ENCODE measurements around the gene COX17.

COX17 gene

DNA sequence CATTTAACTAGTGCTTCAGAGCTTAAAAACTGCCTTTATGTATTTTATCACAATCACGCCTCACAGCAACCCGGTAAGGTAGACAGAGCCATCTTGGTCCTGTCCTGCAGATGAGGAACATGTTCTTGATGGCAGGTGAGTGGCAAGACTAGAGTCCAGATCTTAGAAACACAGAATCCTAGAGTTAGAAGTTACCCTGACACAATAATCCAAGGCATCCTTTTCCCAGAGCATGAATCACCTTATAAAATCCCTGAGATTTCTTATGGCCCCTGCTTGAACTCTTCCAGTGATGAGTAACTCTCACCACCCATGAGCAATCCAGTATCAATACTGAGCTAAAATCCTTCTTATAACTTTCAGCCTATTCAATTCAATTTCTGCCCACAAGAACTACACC, 33.7 kb downstream of the COX17 start:
- H3K79me2 ChIP-seq (ENCODE audit: control insufficient read depth, insufficient read depth, low read length, unreplicated experiment), result no peaks in the 10 kb centered on the region
- peak overlapping the region; percentile 52 for H2AFZ ChIP-seq (ENCODE audit: low read length, unreplicated experiment)
- no peaks in the 10 kb centered on the region for H3K27me3 ChIP-seq (ENCODE audit: insufficient read depth, low read length)
- H3K4me3 ChIP-seq (ENCODE audit: low read depth, low read length), result no peak overlapping the region
- no peaks in the 10 kb centered on the region for H3K36me3 ChIP-seq (ENCODE audit: insufficient read depth, low read length)
- peaks cover 32% of the 10 kb centered on the region for H3K4me1 ChIP-seq (ENCODE audit: control insufficient read depth, insufficient read depth, low read length, unreplicated experiment)
- peak overlapping the region; percentile 58 for H3K27ac ChIP-seq (ENCODE audit: low read depth, low read length)

DNA sequence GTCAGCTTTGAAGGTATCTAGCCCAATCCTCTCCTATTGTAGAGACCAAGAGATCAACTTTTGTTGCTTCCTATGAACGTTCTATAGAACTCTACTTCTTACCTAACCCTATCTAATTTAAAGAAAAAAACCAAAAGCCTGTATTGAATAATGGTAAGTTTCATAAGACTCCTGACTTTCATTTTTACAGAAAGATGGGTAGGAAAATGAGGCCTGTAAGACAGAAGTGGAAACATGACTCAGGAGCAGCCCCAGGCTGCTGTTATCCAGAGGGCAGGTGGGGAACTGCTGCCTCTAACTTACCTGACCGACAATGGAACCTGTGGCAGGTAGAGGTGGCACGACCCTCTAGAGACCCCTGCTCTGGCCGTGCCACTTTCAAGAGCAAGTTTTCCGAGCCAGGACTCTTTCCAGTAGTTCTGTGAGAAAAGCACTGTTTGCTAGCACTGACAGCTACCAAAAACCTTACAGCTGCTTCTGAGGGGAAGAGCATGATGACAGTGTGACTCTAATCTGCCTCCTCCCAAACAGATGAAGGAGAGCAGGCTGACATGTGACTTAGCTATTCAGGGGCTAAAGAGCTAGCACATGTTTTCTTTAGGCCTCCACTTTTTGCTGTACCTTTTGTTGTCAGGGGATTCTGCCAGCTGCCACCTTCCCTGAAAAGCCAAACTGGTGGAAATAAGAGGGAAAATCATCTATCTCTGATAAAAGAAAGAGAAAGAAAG, 34.3 kb downstream of the COX17 start:
- H3K4me1 ChIP-seq (ENCODE audit: control insufficient read depth, insufficient read depth, low read length, unreplicated experiment), result peaks cover 38% of the 10 kb centered on the region
- no peak overlapping the region for H3K4me3 ChIP-seq (ENCODE audit: low read depth, low read length)
- H3K27me3 ChIP-seq (ENCODE audit: insufficient read depth, low read length), result no peaks in the 10 kb centered on the region
- H3K36me3 ChIP-seq (ENCODE audit: insufficient read depth, low read length), result no peaks in the 10 kb centered on the region
- peak overlapping the region; percentile 52 for H2AFZ ChIP-seq (ENCODE audit: low read length, unreplicated experiment)
- H3K27ac ChIP-seq (ENCODE audit: low read depth, low read length), result peak overlapping the region; percentile 58
- no peaks in the 10 kb centered on the region for H3K79me2 ChIP-seq (ENCODE audit: control insufficient read depth, insufficient read depth, low read length, unreplicated experiment)

DNA sequence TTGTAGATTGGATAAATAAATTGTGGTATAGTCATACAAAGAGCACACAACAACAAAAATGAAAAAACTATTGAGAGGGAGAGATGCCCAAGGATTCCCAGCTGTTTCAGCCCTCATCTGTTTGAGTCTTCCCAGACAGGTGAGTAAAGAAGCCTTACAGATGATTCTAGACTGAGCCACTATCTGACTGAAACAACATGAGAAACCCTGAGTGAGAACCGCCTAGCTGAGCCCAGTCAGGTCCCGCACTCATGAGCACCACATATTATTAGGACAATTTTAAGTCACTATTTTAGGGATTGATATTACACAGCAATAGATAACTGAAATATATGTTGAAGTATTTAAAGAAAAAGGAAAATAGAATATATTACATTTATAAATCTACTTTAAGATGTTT, 35.8 kb downstream of the COX17 start:
- H3K4me3 ChIP-seq (ENCODE audit: low read depth, low read length), result no peak overlapping the region
- no peak overlapping the region for H3K27ac ChIP-seq (ENCODE audit: low read depth, low read length)
- H3K36me3 ChIP-seq (ENCODE audit: insufficient read depth, low read length), result no peaks in the 10 kb centered on the region
- H2AFZ ChIP-seq (ENCODE audit: low read length, unreplicated experiment), result no peak overlapping the region
- H3K79me2 ChIP-seq (ENCODE audit: control insufficient read depth, insufficient read depth, low read length, unreplicated experiment), result no peaks in the 10 kb centered on the region
- H3K4me1 ChIP-seq (ENCODE audit: control insufficient read depth, insufficient read depth, low read length, unreplicated experiment), result peaks cover 53% of the 10 kb centered on the region
- H3K27me3 ChIP-seq (ENCODE audit: insufficient read depth, low read length), result no peaks in the 10 kb centered on the region

DNA sequence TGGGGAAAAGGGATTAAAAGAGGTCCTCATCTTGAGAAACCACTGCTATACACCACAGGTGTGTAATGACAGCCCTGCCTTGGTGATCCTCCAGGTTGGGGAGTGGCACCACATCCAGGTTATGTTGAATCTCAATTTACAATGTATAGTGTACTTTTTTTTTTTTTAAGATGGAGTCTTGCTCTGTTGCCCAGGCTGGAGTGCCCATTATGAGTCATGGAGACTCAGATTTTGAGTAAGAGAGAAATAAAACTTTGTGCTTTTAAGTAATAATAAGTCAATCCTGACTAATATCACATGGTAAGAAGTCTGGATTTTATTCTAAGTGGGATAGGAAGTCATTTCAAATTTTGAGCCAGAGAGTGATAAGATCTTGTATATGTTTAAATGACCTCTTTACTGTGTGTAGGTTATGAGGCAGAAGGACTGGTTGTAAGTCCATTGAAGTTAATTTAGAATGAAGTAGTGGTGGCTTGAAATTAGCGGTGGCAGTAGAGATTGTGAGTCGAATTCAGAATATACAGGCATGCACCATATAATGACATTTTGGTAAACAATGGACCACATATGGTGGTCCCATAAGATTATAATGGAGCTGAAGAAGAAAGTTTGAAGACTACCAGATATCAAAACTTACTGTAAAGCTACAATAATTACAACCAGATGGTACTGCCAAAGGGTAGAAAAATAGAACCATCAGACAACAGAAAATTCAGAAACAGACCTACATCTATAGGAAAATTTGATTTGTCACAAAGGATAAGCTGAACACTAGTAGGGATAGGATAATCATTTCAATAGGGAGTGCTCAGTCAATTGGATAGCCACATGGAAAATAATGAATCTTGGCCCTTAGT, 37.5 kb downstream of the COX17 start:
- Histone ChIP-seq H3K36me3 (ENCODE audit: insufficient read depth, low read length) (no peaks in the 10 kb centered on the region), H3K79me2 (ENCODE audit: control insufficient read depth, insufficient read depth, low read length, unreplicated experiment) (no peaks in the 10 kb centered on the region), H3K4me3 (ENCODE audit: low read depth, low read length) (no peak overlapping the region), H2AFZ (ENCODE audit: low read length, unreplicated experiment) (no peak overlapping the region), H3K27me3 (ENCODE audit: insufficient read depth, low read length) (no peaks in the 10 kb centered on the region), H3K4me1 (ENCODE audit: control insufficient read depth, insufficient read depth, low read length, unreplicated experiment) (peaks cover 59% of the 10 kb centered on the region), H3K27ac (ENCODE audit: low read depth, low read length) (peak overlapping the region; percentile 90)

DNA sequence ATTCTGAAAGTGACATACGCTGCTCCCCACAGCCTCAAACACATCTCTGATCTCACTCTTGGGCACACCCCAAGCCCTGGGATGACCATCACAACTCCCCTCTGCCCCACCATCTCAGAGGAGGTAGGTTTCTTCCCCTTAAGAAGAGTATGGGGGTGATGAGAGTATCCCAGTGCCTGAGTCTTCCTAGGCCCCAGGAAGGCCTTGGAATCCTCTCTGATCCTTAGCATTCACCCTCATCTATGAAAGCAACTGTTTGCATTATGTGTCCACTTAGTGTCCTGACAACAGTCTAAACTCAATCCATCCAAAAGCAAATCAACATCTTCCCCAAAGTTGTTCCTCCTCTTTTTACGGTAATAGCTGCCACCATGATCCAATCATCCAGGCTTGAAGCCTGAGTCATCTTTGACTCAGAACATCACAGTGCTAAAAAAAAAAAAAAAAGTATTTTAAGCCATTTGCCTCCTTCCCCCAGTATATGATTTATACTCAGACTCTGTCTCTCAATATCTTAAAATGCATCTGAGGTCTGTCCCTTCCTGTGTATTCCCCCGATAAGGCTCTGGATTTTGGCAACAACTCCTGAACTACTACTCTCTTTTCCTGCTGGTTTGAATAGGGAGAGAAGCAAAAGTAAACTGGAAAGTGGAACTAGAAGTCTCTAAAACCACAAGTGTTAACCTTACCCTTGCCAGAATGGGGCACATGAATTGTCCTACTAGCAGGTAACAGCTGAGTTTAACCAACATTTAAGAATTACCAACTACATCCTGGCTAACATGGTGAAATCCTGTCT, 39.3 kb downstream of the COX17 start:
- peaks cover 45% of the 10 kb centered on the region for H3K4me1 ChIP-seq (ENCODE audit: control insufficient read depth, insufficient read depth, low read length, unreplicated experiment)
- H2AFZ ChIP-seq (ENCODE audit: low read length, unreplicated experiment), result peak overlapping the region; percentile 63
- peak overlapping the region; percentile 11; the same call in 1 of the 2 replicates for H3K4me3 ChIP-seq (ENCODE audit: low read depth, low read length)
- no peaks in the 10 kb centered on the region for H3K36me3 ChIP-seq (ENCODE audit: insufficient read depth, low read length)
- no peaks in the 10 kb centered on the region for H3K79me2 ChIP-seq (ENCODE audit: control insufficient read depth, insufficient read depth, low read length, unreplicated experiment)
- H3K27me3 ChIP-seq (ENCODE audit: insufficient read depth, low read length), result no peaks in the 10 kb centered on the region
- peak overlapping the region; percentile 90 for H3K27ac ChIP-seq (ENCODE audit: low read depth, low read length)

DNA sequence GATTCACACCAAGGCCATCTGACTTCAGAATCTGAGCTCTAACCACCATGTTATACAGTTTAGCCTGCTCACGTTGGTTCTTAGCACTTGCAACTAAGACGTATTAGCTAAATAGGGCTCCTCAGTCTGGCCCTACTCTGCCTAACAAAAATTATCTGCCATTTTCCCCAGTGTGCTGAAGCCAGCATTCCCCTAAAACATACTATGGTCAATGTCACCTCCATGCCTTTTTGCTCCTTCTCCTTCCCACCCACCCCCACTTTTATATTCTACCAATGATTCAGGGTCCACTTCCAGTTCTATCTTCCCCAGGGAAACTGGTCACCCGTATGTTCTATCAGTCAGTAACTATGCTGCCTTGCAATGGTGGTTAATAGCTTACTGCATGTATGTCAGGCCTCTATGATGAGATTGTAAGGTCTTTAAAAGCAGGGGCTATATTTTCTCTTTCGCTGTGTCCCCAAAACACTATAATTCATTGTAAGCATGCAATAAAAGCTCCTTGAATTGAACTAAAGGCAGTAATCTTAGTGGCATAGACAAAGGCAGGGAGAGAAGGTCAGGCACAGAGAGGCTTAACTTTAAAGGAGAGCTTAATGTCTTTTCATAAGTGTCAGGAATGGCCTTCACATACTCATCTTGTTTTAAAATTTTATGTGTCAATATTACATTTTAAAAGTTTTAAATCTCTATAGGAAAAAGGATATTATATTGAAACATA, 40.2 kb downstream of the COX17 start:
- Histone ChIP-seq H3K27ac (ENCODE audit: low read depth, low read length) (peak overlapping the region; percentile 90), H2AFZ (ENCODE audit: low read length, unreplicated experiment) (peak overlapping the region; percentile 74), H3K36me3 (ENCODE audit: insufficient read depth, low read length) (no peaks in the 10 kb centered on the region)

DNA sequence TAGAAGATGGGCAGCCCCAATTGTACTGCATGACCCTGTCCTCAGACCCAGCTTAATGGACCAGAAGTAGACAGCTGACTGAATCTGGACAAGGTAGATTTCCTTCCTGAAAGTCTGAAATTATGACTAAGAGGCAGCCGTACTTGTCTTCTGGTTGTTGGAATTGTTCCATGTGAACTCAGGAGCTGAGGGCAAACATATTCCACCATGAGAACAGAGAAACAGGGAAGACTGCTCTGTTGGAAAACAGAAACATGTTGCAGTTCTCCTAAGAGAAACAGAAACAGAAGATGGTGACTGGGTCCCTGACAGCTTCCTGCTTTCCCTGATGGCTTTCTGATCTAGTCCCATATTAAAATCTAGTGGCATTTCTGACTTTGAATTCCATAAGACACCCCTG, 41.0 kb downstream of the COX17 start:
- peak overlapping the region; percentile 74 for H2AFZ ChIP-seq (ENCODE audit: low read length, unreplicated experiment)
- H3K27me3 ChIP-seq (ENCODE audit: insufficient read depth, low read length), result no peaks in the 10 kb centered on the region
- H3K4me1 ChIP-seq (ENCODE audit: control insufficient read depth, insufficient read depth, low read length, unreplicated experiment), result peaks cover 41% of the 10 kb centered on the region
- no peaks in the 10 kb centered on the region for H3K36me3 ChIP-seq (ENCODE audit: insufficient read depth, low read length)
- no peak overlapping the region for H3K4me3 ChIP-seq (ENCODE audit: low read depth, low read length)
- H3K27ac ChIP-seq (ENCODE audit: low read depth, low read length), result peak overlapping the region; percentile 90
- no peaks in the 10 kb centered on the region for H3K79me2 ChIP-seq (ENCODE audit: control insufficient read depth, insufficient read depth, low read length, unreplicated experiment)

More for the DNA sequence above, 40.2 kb downstream of the COX17 start:
- no peaks in the 10 kb centered on the region for H3K79me2 ChIP-seq (ENCODE audit: control insufficient read depth, insufficient read depth, low read length, unreplicated experiment)
- H3K4me1 ChIP-seq (ENCODE audit: control insufficient read depth, insufficient read depth, low read length, unreplicated experiment), result peaks cover 41% of the 10 kb centered on the region
- no peaks in the 10 kb centered on the region for H3K27me3 ChIP-seq (ENCODE audit: insufficient read depth, low read length)
- H3K4me3 ChIP-seq (ENCODE audit: low read depth, low read length), result no peak overlapping the region

DNA sequence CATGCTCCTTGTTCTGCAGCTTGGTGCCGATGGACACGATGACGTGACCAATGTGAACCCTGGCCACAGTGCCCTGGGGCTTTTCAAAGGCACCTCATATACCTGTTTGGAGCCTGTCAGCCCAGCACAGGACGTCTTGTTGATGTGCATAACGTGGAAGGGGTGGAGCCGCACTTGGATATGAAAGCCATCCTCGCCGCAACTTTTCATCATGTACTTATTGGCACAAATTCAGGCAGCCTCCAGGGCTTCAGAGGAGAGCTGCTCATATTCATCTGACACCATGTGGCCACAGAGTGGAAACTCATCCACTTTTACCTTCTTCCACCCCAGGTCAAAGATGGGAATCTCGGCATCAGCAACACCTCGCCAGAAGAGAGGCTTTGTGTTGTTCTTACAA, 41.5 kb downstream of the COX17 start:
- Histone ChIP-seq H3K27ac (ENCODE audit: low read depth, low read length) (no peak overlapping the region), H3K4me3 (ENCODE audit: low read depth, low read length) (no peak overlapping the region), H3K79me2 (ENCODE audit: control insufficient read depth, insufficient read depth, low read length, unreplicated experiment) (no peaks in the 10 kb centered on the region), H3K27me3 (ENCODE audit: insufficient read depth, low read length) (no peaks in the 10 kb centered on the region), H3K4me1 (ENCODE audit: control insufficient read depth, insufficient read depth, low read length, unreplicated experiment) (peaks cover 44% of the 10 kb centered on the region), H3K36me3 (ENCODE audit: insufficient read depth, low read length) (no peaks in the 10 kb centered on the region), H2AFZ (ENCODE audit: low read length, unreplicated experiment) (no peak overlapping the region)

DNA sequence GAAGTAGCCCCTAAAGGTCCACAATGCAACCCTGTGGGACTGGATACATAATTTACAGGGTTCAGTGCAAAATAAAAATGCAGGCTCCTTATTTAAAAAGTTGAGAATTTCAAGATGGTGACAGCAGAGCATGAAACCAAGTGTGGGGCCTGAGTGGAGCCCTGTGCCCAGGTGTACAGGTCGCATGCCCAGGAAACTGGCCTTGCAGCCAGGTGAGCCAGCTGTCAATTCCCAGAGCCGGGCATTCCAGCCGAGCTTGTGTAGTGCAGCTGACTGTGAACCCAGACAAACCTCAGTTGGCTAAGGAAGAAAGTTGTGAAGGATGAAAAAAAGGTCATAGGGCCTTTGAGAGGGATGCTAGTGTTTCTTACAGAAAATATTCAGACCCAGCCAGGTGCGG, 44.4 kb downstream of the COX17 start:
- Histone ChIP-seq H2AFZ (ENCODE audit: low read length, unreplicated experiment) (no peak overlapping the region), H3K27me3 (ENCODE audit: insufficient read depth, low read length) (no peaks in the 10 kb centered on the region), H3K36me3 (ENCODE audit: insufficient read depth, low read length) (no peaks in the 10 kb centered on the region), H3K79me2 (ENCODE audit: control insufficient read depth, insufficient read depth, low read length, unreplicated experiment) (no peaks in the 10 kb centered on the region), H3K4me3 (ENCODE audit: low read depth, low read length) (no peak overlapping the region), H3K27ac (ENCODE audit: low read depth, low read length) (no peak overlapping the region), H3K4me1 (ENCODE audit: control insufficient read depth, insufficient read depth, low read length, unreplicated experiment) (peaks cover 44% of the 10 kb centered on the region)

DNA sequence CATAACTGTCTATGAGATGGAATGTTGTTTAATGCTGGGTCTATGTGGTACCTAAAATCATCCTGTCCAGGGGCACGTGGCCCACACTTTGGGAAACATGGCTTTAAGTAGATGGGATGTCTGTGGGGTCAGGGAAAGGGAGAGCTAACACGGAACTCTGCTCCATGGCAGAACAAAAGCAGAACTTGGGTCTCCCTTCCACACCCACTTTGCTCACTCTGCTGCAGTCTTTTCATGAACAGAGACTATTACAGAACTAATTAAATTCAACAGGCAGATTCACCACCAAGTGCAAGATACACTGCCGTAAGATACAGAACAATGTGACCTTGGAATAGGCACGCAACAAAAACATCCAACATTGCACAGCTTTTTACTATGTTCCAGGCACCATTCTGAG, 45.0 kb downstream of the COX17 start:
- Histone ChIP-seq H3K79me2 (ENCODE audit: control insufficient read depth, insufficient read depth, low read length, unreplicated experiment) (no peaks in the 10 kb centered on the region), H3K4me3 (ENCODE audit: low read depth, low read length) (no peak overlapping the region), H3K27ac (ENCODE audit: low read depth, low read length) (no peak overlapping the region), H3K4me1 (ENCODE audit: control insufficient read depth, insufficient read depth, low read length, unreplicated experiment) (peaks cover 38% of the 10 kb centered on the region), H3K36me3 (ENCODE audit: insufficient read depth, low read length) (no peaks in the 10 kb centered on the region), H2AFZ (ENCODE audit: low read length, unreplicated experiment) (no peak overlapping the region), H3K27me3 (ENCODE audit: insufficient read depth, low read length) (no peaks in the 10 kb centered on the region)
